ENCODE data around the gene CKMT2.

GRCh38 chr5:81315830-81316229, 82.7 kb downstream of the CKMT2 start:
- TF ChIP-seq CTCF (IDR thresholded peaks at IDR 0.05) (no peak), POLR2A (IDR thresholded peaks at IDR 0.05) (no peak)
